GM12878 (cell line): ENCODE results near the gene TMEM259. TPM values are rescaled to one million over a fixed set of nuclear protein-coding genes. Genes with fewer than 3 reads are reported as not detected.
A peak's percentile ranks its signal among the peaks of the same experiment; 100 is the strongest.

Experiments
- ATAC-seq: fragments of 200-7000 bp; cut with Tn5 transposase; 3 replicates; pipeline ENCODE4 v1.9.1; 2020; ENCODE audit warnings: mild to moderate bottlenecking, moderate library complexity
- BruUV-seq: library from RNA; stranded (reverse); fragments of 400-500 nt; replicated peaks from 2 replicates; lab custom pipeline; 2021; lab: Mats Ljungman, UMichigan
- CTCF ChIA-PET: fragments of 300-600 bp; sonication (Branson Sonifier 250); formaldehyde crosslinking; extraction: SDS; loops from one replicate; lab custom pipeline; 2021; ENCODE audit warnings: inconsistent platforms; lab: Yijun Ruan, JAX
- POLR2A ChIA-PET: fragments of 350-600 bp; formaldehyde crosslinking; extraction: SDS; loops from one replicate; lab custom pipeline; 2021; ENCODE audit warnings: inconsistent platforms; lab: Charles Lee
- RAD21 ChIA-PET: fragments of 300-600 bp; sonication (Branson Sonifier 250); formaldehyde crosslinking; loops from one replicate; lab custom pipeline; 2023; ENCODE audit warnings: antibody characterized with exemption; ENCODE audit not compliant: unreplicated experiment; lab: Charles Lee
- SMC1A ChIA-PET: fragments of 300-600 bp; sonication (Branson Sonifier 250); formaldehyde crosslinking; loops from one replicate; lab custom pipeline; 2023; ENCODE audit not compliant: unreplicated experiment, uncharacterized antibody; lab: Charles Lee
- DNase-seq: peaks from one replicate; pipeline ENCODE4 v3.0.0-alpha.2; 2011; ENCODE audit warnings: low read depth, low spot score
- FAIRE-seq: peaks from 3 replicates; lab custom pipeline; 2011; peaks lifted over from hg19 to GRCh38; lab: Jason Lieb, UNC
- H2AFZ ChIP-seq: 2 replicates; pipeline ENCODE4 v1.6.0; 2011; ENCODE audit warnings: low read depth, low read length, control low read depth; ENCODE audit not compliant: control insufficient read depth
- H3K27ac ChIP-seq: 2 replicates; pipeline ENCODE4 v1.5.1; 2011; ENCODE audit warnings: control low read depth; ENCODE audit not compliant: control insufficient read depth, insufficient read depth
- H3K27me3 ChIP-seq, 2 experiments: replicated peaks in 1 of 2; 2 replicates each; pipeline versions ENCODE4 v1.6.0 to v1.6.1; 2011; ENCODE audit warnings: low read length in 1 of 2; ENCODE audit not compliant: control insufficient read depth in 2 of 2, insufficient read depth in 2 of 2
- H3K36me3 ChIP-seq, 2 experiments: 2 replicates each; pipeline ENCODE4 v1.5.1; 2011; ENCODE audit warnings: low read length in 1 of 2; ENCODE audit not compliant: control insufficient read depth in 2 of 2, insufficient read depth in 2 of 2
- H3K4me1 ChIP-seq: 2 replicates; pipeline ENCODE4 v1.6.1; 2011; ENCODE audit warnings: mild to moderate bottlenecking, low read length, moderate library complexity, mixed read lengths; ENCODE audit not compliant: control insufficient read depth, insufficient read depth
- H3K4me2 ChIP-seq: 2 replicates; pipeline ENCODE4 v1.6.0; 2011; ENCODE audit warnings: control low read depth; ENCODE audit not compliant: control insufficient read depth, insufficient read depth
- H3K4me3 ChIP-seq: fragments of 200-600 bp; sonication (generic); 2 replicates; pipeline ENCODE4 v1.5.1; 2016
- H3K79me2 ChIP-seq: 2 replicates; pipeline ENCODE4 v1.6.0; 2011; ENCODE audit warnings: low read length; ENCODE audit not compliant: control insufficient read depth, insufficient read depth
- H3K9ac ChIP-seq: 2 replicates; pipeline ENCODE4 v1.8.0; 2011; ENCODE audit warnings: low read length, control low read depth, mixed read lengths; ENCODE audit not compliant: control insufficient read depth, insufficient read depth
- H3K9me3 ChIP-seq: replicated peaks from 3 replicates; pipeline ENCODE4 v1.5.1; 2011; ENCODE audit warnings: mild to moderate bottlenecking, low read length; ENCODE audit not compliant: control insufficient read depth, insufficient read depth
- H4K20me1 ChIP-seq: 2 replicates; pipeline ENCODE4 v1.6.0; 2011; ENCODE audit not compliant: control insufficient read depth, insufficient read depth
- CREB1 ChIP-seq: IDR thresholded peaks from 2 replicates; pipeline ENCODE4 v1.6.1; 2012; ENCODE audit warnings: low read depth, mild to moderate bottlenecking, inconsistent platforms
- MLLT1 ChIP-seq: fragments of 450-650 bp; IDR thresholded peaks from 2 replicates; pipeline ENCODE4 v1.6.1; 2016; ENCODE audit warnings: mild to moderate bottlenecking
- POLR2A ChIP-seq: IDR thresholded peaks from 2 replicates; pipeline ENCODE4 v1.6.1; 2011; ENCODE audit warnings: low read depth, mild to moderate bottlenecking, low read length
- PRDM15 ChIP-seq: fragments of 450-650 bp; formaldehyde crosslinking; IDR thresholded peaks from 2 replicates; pipeline ENCODE4 v1.4.0; 2020; ENCODE audit warnings: mild to moderate bottlenecking, moderate library complexity
- SMC3 ChIP-seq: IDR thresholded peaks from 2 replicates; pipeline ENCODE4 v1.6.1; 2011; ENCODE audit warnings: low read length, improper control_type of control experiment, borderline replicate concordance
- ZBTB33 ChIP-seq: fragments of 450-650 bp; IDR thresholded peaks from 2 replicates; pipeline ENCODE4 v1.6.1; 2017; ENCODE audit warnings: mild to moderate bottlenecking
- WGBS: methylation state at CpG from one replicate; pipeline ENCODE4 v1.1.6; 2016; ENCODE audit warnings: low lambda C conversion rate; ENCODE audit not compliant: insufficient replicate concordance, insufficient coverage; ENCODE audit errors: missing lambda C conversion rate; 5-methylcytosine and 5-hydroxymethylcytosine counted together
- in situ Hi-C: fragments of 300-500 bp; cut with MboI; formaldehyde crosslinking; loops from 9 replicates; pipeline ENCODE4 v1.14.3; 2018; ENCODE audit warnings: mixed read lengths
- intact Hi-C: fragments of 100-400 bp; cut with micrococcal nuclease; formaldehyde crosslinking; loops from one replicate; pipeline ENCODE4 v1.14.2; 2022; ENCODE audit not compliant: unreplicated experiment
- polyA plus RNA-seq, 11 experiments: library from polyadenylated mRNA; depleted of rRNA in 4 of 11; unstranded in 6 of 11; stranded (reverse) in 5 of 11; fragments of >200 nt; fragmentation: Nextera tagmentation in 4 of 11; fragmentation: Illumina TruSeq in 1 of 11; extraction: Ambion mirVana in 4 of 11; extraction: Trizol in 1 of 11; gene quantifications; 1 replicate in 1 of 11; 2 replicates in 10 of 11; pipeline versions ENCODE4 v1.2.1 to v1.2.3, GENCODE V29; 2011 to 2016; ENCODE audit warnings: inconsistent platforms in 2 of 11, missing spikeins in 2 of 11, low read depth in 1 of 11
- total RNA-seq, 4 experiments: library from RNA; depleted of rRNA in 3 of 4; stranded (reverse); fragments of >200 nt in 3 of 4; fragmentation: Illumina TruSeq in 1 of 4; extraction: Trizol in 1 of 4; gene quantifications; 2 replicates each; pipeline versions ENCODE4 v1.2.1 to v1.2.3, GENCODE V29; 2013 to 2021

Gene TMEM259
- total and polyA plus RNA-seq, 10 of the 15 experiments (the other 5 are each of a cell fraction or from before 2014, with no cell fraction given), result 0.43 to 184 (median 62.0) TPM

- peak; percentile 93 for TF ChIP-seq ZBTB33
These were observed 50.2 kb downstream of the TMEM259 start (continued) for GRCh38 chr19:970695-971094.

- POLR2A ChIA-PET, result interaction anchor here (0.7 kb wide), 1 partner anchor 16 kb away, joined by 4 read pairs; no protein-coding TSS in a partner anchor
- no peak overlapping the region for H3K4me2 ChIP-seq
- intact Hi-C loops, result no loop called here
- H2AFZ ChIP-seq, result no peak overlapping the region
- DNase-seq, result no peak
- in situ Hi-C loops, result no loop called here
- no peak for FAIRE-seq
- no peak overlapping the region for H3K9ac ChIP-seq
- no peaks in the 10 kb centered on the region for H4K20me1 ChIP-seq
- no peaks in the 10 kb centered on the region for H3K79me2 ChIP-seq
- H3K36me3 ChIP-seq, result peaks cover 29 to 43% of the 10 kb centered on the region in 2 experiments
- no peaks in the 10 kb centered on the region for H3K4me1 ChIP-seq
- RAD21 ChIA-PET, result no interaction called here
- BruUV-seq, result no TSS peak
- no peaks in the 10 kb centered on the region for H3K27me3 ChIP-seq
- H3K4me3 ChIP-seq, result no peak overlapping the region
- no peak for ATAC-seq
- WGBS, result 89% methylated on average over 17 of the region's 17 CpGs
- TF ChIP-seq CREB1, result no peak
- TF ChIP-seq MLLT1, result no peak
- TF ChIP-seq PRDM15 (CRISPR knock-in tag), result no peak
- no peak; the same call in 1 of the 2 replicates for TF ChIP-seq POLR2A
- TF ChIP-seq SMC3, result no peak
- TF ChIP-seq, all 136 proteins: peak for 0
- ChIA-PET CTCF (interaction anchor here (1.0 kb wide), 1 partner anchor 305 kb away, joined by 3 read pairs; no protein-coding TSS in a partner anchor), SMC1A (no interaction called here)
- Histone ChIP-seq H3K27ac (no peak overlapping the region), H3K9me3 (peaks cover 2% of the 10 kb centered on the region; the same call in 1 of the 3 replicates)
These were observed 54.3 kb downstream of the TMEM259 start for GRCh38 chr19:966485-967088.
